ENCODE measurements around the gene CTNNA2.

The CTNNA2 gene

DNA sequence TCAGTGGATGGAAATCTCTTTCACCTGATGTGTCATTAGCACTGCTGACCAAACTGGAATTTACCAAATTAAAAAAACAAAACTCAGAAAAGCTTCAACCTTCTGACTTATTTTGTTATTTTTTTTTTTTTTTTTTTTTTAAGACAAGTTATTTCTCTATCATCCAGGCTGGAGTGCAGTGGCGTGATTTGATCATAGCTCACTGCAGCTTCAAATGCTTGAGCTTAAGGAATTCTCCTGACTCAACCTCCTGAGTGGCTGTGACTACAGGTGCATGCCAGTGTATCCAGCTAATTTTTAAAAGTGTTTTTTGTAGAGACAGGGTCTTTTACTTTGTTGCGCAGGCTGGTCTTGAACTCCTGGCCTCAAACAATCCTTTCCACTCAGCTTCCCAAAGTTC, 636.1 kb downstream of the CTNNA2 start:
- TF ChIP-seq, protein P1, sequence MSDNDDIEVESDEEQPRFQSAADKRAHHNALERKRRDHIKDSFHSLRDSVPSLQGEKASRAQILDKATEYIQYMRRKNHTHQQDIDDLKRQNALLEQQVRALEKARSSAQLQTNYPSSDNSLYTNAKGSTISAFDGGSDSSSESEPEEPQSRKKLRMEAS (IDR thresholded peaks at IDR 0.05), result no peak
- TF ChIP-seq TAF1 (IDR thresholded peaks at IDR 0.05; ENCODE audit: low read depth) (no peak), NFIC (IDR thresholded peaks at IDR 0.05) (no peak), ZBTB7A (IDR thresholded peaks at IDR 0.05; ENCODE audit: low read depth) (no peak), CEBPB (IDR thresholded peaks at IDR 0.05) (no peak)

- TF ChIP-seq YY1 (IDR thresholded peaks at IDR 0.05; ENCODE audit: low read depth), result no peak
- TF ChIP-seq TCF12 (IDR thresholded peaks at IDR 0.05; ENCODE audit: low read depth), result no peak
- TF ChIP-seq RAD21 (IDR thresholded peaks at IDR 0.05; ENCODE audit: low read depth), result no peak
- TF ChIP-seq, protein P1 (IDR thresholded peaks at IDR 0.05), result no peak
- no peak for TF ChIP-seq EGR1 (IDR thresholded peaks at IDR 0.05)
- no peak for TF ChIP-seq ZBTB7A (IDR thresholded peaks at IDR 0.05; ENCODE audit: low read depth)
- TF ChIP-seq EP300 (IDR thresholded peaks at IDR 0.05; ENCODE audit: borderline replicate concordance), result no peak
- TF ChIP-seq FOXM1 (IDR thresholded peaks at IDR 0.05; ENCODE audit: borderline replicate concordance, low read depth), result no peak
- no peak for TF ChIP-seq TAF1 (IDR thresholded peaks at IDR 0.05; ENCODE audit: low read depth)
- TF ChIP-seq, protein P2, sequence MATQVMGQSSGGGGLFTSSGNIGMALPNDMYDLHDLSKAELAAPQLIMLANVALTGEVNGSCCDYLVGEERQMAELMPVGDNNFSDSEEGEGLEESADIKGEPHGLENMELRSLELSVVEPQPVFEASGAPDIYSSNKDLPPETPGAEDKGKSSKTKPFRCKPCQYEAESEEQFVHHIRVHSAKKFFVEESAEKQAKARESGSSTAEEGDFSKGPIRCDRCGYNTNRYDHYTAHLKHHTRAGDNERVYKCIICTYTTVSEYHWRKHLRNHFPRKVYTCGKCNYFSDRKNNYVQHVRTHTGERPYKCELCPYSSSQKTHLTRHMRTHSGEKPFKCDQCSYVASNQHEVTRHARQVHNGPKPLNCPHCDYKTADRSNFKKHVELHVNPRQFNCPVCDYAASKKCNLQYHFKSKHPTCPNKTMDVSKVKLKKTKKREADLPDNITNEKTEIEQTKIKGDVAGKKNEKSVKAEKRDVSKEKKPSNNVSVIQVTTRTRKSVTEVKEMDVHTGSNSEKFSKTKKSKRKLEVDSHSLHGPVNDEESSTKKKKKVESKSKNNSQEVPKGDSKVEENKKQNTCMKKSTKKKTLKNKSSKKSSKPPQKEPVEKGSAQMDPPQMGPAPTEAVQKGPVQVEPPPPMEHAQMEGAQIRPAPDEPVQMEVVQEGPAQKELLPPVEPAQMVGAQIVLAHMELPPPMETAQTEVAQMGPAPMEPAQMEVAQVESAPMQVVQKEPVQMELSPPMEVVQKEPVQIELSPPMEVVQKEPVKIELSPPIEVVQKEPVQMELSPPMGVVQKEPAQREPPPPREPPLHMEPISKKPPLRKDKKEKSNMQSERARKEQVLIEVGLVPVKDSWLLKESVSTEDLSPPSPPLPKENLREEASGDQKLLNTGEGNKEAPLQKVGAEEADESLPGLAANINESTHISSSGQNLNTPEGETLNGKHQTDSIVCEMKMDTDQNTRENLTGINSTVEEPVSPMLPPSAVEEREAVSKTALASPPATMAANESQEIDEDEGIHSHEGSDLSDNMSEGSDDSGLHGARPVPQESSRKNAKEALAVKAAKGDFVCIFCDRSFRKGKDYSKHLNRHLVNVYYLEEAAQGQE (IDR thresholded peaks at IDR 0.05; ENCODE audit: low read depth), result no peak
Measured at GRCh38 chr2:80149991-80150390, 637.1 kb downstream of the CTNNA2 start.

GRCh38 chr2:80151248-80151647, 638.4 kb downstream of the CTNNA2 start:
- TF ChIP-seq TAF1 (IDR thresholded peaks at IDR 0.05; ENCODE audit: low read depth) (no peak), TEAD4 (IDR thresholded peaks at IDR 0.05) (no peak), EGR1 (IDR thresholded peaks at IDR 0.05) (no peak), EP300 (IDR thresholded peaks at IDR 0.05; ENCODE audit: borderline replicate concordance) (no peak), CREB1 (IDR thresholded peaks at IDR 0.05; ENCODE audit: low read depth) (no peak), FOXM1 (IDR thresholded peaks at IDR 0.05; ENCODE audit: borderline replicate concordance, low read depth) (no peak), CEBPB (IDR thresholded peaks at IDR 0.05) (no peak), YY1 (IDR thresholded peaks at IDR 0.05; ENCODE audit: low read depth) (no peak), RAD21 (IDR thresholded peaks at IDR 0.05; ENCODE audit: low read depth) (no peak), ZBTB7A (IDR thresholded peaks at IDR 0.05; ENCODE audit: low read depth) (no peak), USF1 (IDR thresholded peaks at IDR 0.05) (no peak), TCF12 (IDR thresholded peaks at IDR 0.05; ENCODE audit: low read depth) (no peak), NFIC (IDR thresholded peaks at IDR 0.05) (no peak)
- TF ChIP-seq, protein P1 (IDR thresholded peaks at IDR 0.05), result no peak
- TF ChIP-seq, protein P2 (IDR thresholded peaks at IDR 0.05; ENCODE audit: low read depth), result no peak

- TF ChIP-seq TAF1 (IDR thresholded peaks at IDR 0.05; ENCODE audit: low read depth) (no peak), YY1 (IDR thresholded peaks at IDR 0.05; ENCODE audit: low read depth) (no peak), ZBTB7A (IDR thresholded peaks at IDR 0.05; ENCODE audit: low read depth) (no peak), NFIC (IDR thresholded peaks at IDR 0.05) (no peak)
Measured at GRCh38 chr2:80151651-80152050, 638.8 kb downstream of the CTNNA2 start.

GRCh38 chr2:80153151-80153550, 640.3 kb downstream of the CTNNA2 start:
- TF ChIP-seq, protein P1 (IDR thresholded peaks at IDR 0.05), result no peak
- TF ChIP-seq CREB1 (IDR thresholded peaks at IDR 0.05; ENCODE audit: low read depth) (no peak), TAF1 (IDR thresholded peaks at IDR 0.05; ENCODE audit: low read depth) (no peak), CEBPB (IDR thresholded peaks at IDR 0.05) (no peak), USF1 (IDR thresholded peaks at IDR 0.05) (no peak), EGR1 (IDR thresholded peaks at IDR 0.05) (no peak), TCF12 (IDR thresholded peaks at IDR 0.05; ENCODE audit: low read depth) (no peak)

DNA sequence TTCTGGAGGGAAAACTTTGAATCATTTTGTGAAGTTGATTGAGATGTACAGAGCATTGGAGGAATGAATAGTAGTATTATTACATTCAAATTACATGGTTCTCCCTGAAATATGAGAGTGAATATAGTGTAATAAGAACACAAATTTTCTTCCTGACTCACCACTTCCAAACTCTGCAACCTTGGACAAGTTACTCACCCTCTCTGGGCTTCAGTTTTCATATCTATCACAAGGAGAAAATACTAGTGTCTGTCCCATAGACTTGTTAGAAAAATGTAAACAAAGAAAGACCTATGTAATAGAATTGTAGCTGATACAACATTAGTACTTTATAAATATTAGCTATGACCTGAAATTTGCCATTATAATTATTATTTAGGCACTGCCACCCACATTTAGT, 640.9 kb downstream of the CTNNA2 start:
- TF ChIP-seq, protein P2 (IDR thresholded peaks at IDR 0.05; ENCODE audit: low read depth), result no peak
- no peak for TF ChIP-seq YY1 (IDR thresholded peaks at IDR 0.05; ENCODE audit: low read depth)
- no peak for TF ChIP-seq TEAD4 (IDR thresholded peaks at IDR 0.05)
- no peak for TF ChIP-seq ZBTB7A (IDR thresholded peaks at IDR 0.05; ENCODE audit: low read depth)
- TF ChIP-seq TAF1 (IDR thresholded peaks at IDR 0.05; ENCODE audit: low read depth), result no peak
- TF ChIP-seq CREB1 (IDR thresholded peaks at IDR 0.05; ENCODE audit: low read depth), result no peak
- TF ChIP-seq CEBPB (IDR thresholded peaks at IDR 0.05), result no peak
- TF ChIP-seq EGR1 (IDR thresholded peaks at IDR 0.05), result no peak
- no peak for TF ChIP-seq EP300 (IDR thresholded peaks at IDR 0.05; ENCODE audit: borderline replicate concordance)
- TF ChIP-seq FOXM1 (IDR thresholded peaks at IDR 0.05; ENCODE audit: borderline replicate concordance, low read depth), result no peak
- TF ChIP-seq, protein P1 (IDR thresholded peaks at IDR 0.05), result no peak
- no peak for TF ChIP-seq RAD21 (IDR thresholded peaks at IDR 0.05; ENCODE audit: low read depth)
- no peak for TF ChIP-seq USF1 (IDR thresholded peaks at IDR 0.05)
- TF ChIP-seq TCF12 (IDR thresholded peaks at IDR 0.05; ENCODE audit: low read depth), result no peak
- TF ChIP-seq NFIC (IDR thresholded peaks at IDR 0.05), result no peak
